CD4-positive, alpha-beta T cell (primary cell): ENCODE measurements around the gene SNX14. TPM values are rescaled to one million over a fixed set of nuclear protein-coding genes. Genes with fewer than 3 reads are reported as not detected.
A peak's percentile ranks its signal among the peaks of the same experiment; 100 is the strongest.

Experiments
- ATAC-seq: fragments of 200-7000 bp; cut with Tn5 transposase; one replicate; pipeline ENCODE4 v1.10.0; 2022; ENCODE audit warnings: mild to moderate bottlenecking; ENCODE audit not compliant: poor library complexity
- CTCF ChIA-PET: fragments of 350-600 bp; sonication (Branson Sonifier 250); formaldehyde crosslinking; loops from one replicate; lab custom pipeline; 2021; ENCODE audit warnings: antibody characterized with exemption, inconsistent platforms; lab: Charles Lee
- POLR2A ChIA-PET: fragments of 350-600 bp; sonication (Branson Sonifier 250); formaldehyde crosslinking; loops from one replicate; lab custom pipeline; 2021; ENCODE audit warnings: antibody characterized with exemption, inconsistent platforms; lab: Charles Lee
- DNase-seq, 14 experiments: peaks; one replicate each; pipeline ENCODE4 v3.0.0-alpha.2; 2013 to 2020; ENCODE audit warnings: mixed read lengths in 2 of 14
- H3K27ac ChIP-seq, 2 donors: one replicate each; pipeline versions ENCODE4 v1.5.1 to v1.7.0; 2013; ENCODE audit warnings: low read length in 2 of 2, low read depth in 1 of 2, mild to moderate bottlenecking in 1 of 2
- H3K27me3 ChIP-seq, 2 experiments: 1 replicate in 1 of 2; 2 replicates in 1 of 2; pipeline versions ENCODE4 v1.6.1 to v1.7.0; 2013; ENCODE audit warnings: low read length in 2 of 2, control low read depth in 1 of 2, mild to moderate bottlenecking in 1 of 2, moderate library complexity in 1 of 2; ENCODE audit not compliant: insufficient read depth in 2 of 2, control insufficient read depth in 1 of 2
- H3K36me3 ChIP-seq: one replicate; pipeline ENCODE4 v1.6.1; 2013; ENCODE audit warnings: low read length, control low read depth; ENCODE audit not compliant: insufficient read depth
- H3K4me1 ChIP-seq: one replicate; pipeline ENCODE4 v1.6.1; 2013; ENCODE audit warnings: low read length, control low read depth; ENCODE audit not compliant: insufficient read depth
- H3K4me3 ChIP-seq: one replicate; pipeline ENCODE4 v1.5.1; 2013; ENCODE audit warnings: mild to moderate bottlenecking, low read length, moderate library complexity
- H3K9me3 ChIP-seq, 2 experiments: 1 replicate in 1 of 2; 2 replicates in 1 of 2; pipeline versions ENCODE4 v1.6.1 to v1.7.0; 2013; ENCODE audit warnings: low read length in 2 of 2, mild to moderate bottlenecking in 2 of 2, control low read depth in 1 of 2, moderate library complexity in 1 of 2; ENCODE audit not compliant: control insufficient read depth in 1 of 2, insufficient read depth in 1 of 2
- H3K27ac Mint-ChIP-seq: one replicate; pipeline ENCODE4 v1.8.0; 2020; ENCODE audit warnings: mixed read lengths
- H3K27me3 Mint-ChIP-seq: one replicate; pipeline ENCODE4 v1.8.0; 2021; ENCODE audit warnings: mixed read lengths
- H3K36me3 Mint-ChIP-seq: one replicate; pipeline ENCODE4 v1.8.0; 2021; ENCODE audit warnings: low read depth, mixed read lengths
- H3K4me1 Mint-ChIP-seq: one replicate; pipeline ENCODE4 v1.8.0; 2021; ENCODE audit warnings: low read depth, mixed read lengths
- H3K4me3 Mint-ChIP-seq: one replicate; pipeline ENCODE4 v1.8.0; 2020; ENCODE audit warnings: mild to moderate bottlenecking, mixed read lengths
- H3K9me3 Mint-ChIP-seq: one replicate; pipeline ENCODE4 v1.8.0; 2020; ENCODE audit warnings: mixed read lengths
- intact Hi-C, 2 experiments: fragments of 100-400 bp; cut with DNase I in 1 of 2; cut with micrococcal nuclease in 1 of 2; formaldehyde crosslinking; loops; one replicate each; pipeline versions ENCODE4 v1.15.1 to v1.9.0; 2023 to 2025; cut with DNase I, micrococcal nuclease
- total RNA-seq, 174 experiments: library from RNA in 2 of 174; stranded (reverse) in 2 of 174; gene quantifications; one replicate each; pipeline ENCODE4 v1.2.3 and lab custom pipeline; 2021 to 2026
- TF ChIP-seq, protein P1 (sequence below): fragments of 200-600 bp; IDR thresholded peaks from one replicate; pipeline ENCODE4 v1.8.0; 2022; ENCODE audit warnings: antibody characterized with exemption, mild to moderate bottlenecking

SNX14 gene
- total RNA-seq, 2 experiments from 2014 or later, result 30.8 to 31.5 TPM

DNA sequence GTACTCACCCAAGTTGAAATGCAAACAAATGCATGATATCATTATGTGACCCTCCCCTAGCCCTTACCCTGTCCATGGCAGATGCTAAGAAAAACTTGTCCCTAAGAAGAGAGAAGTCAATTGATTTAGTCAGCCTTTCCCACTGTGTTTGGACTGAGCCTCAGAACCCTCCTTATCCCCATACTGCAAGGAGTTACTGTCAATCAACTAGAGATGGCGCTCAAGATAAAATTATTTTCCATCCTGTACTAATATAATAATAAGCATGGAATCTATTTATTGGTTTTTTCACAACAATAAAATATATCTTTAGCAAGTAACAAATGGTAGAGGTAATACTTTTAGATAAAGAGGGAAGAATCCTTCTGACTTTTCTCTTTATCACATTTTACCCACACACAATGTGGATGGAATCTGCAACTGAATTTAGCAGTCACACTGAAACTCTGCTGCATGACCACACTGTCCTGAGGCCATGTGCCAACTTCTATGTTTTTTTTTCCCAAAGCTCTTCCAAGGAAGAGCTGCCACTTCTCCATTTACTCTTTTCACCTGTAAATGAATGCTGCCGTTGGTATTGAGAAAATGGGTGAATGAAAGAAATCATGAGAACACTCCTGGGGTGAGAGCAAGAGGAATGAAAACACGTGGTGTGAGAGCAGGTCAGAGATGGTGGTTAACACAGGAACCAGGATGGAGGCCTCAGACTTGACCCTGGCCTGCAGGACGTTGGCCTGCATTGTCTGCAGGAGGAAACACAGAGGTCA, 133.3 kb downstream of the SNX14 start:
- H3K4me1 ChIP-seq, result peaks cover 48% of the 10 kb centered on the region
- no peak for ATAC-seq
- H3K4me1 Mint-ChIP-seq, result peaks cover 54% of the 10 kb centered on the region
- no peaks in the 10 kb centered on the region for H3K27me3 Mint-ChIP-seq
- no peaks in the 10 kb centered on the region for H3K9me3 Mint-ChIP-seq
- no peak overlapping the region for H3K27ac ChIP-seq
- no peak overlapping the region for H3K4me3 Mint-ChIP-seq
- H3K36me3 Mint-ChIP-seq, result no peaks in the 10 kb centered on the region
- CTCF ChIA-PET, result no interaction called here
- no peak overlapping the region for H3K4me3 ChIP-seq
- intact Hi-C loops, result no loop called here
- no peaks in the 10 kb centered on the region for H3K9me3 ChIP-seq
- POLR2A ChIA-PET, result interaction anchor here (5.4 kb wide), 1 partner anchor 10 kb away, joined by 37 read pairs; the partner anchor contains the start of gene NT5E
- H3K36me3 ChIP-seq, result no peaks in the 10 kb centered on the region
- H3K27ac Mint-ChIP-seq, result peak overlapping the region; percentile 49
- TF ChIP-seq, protein P1, sequence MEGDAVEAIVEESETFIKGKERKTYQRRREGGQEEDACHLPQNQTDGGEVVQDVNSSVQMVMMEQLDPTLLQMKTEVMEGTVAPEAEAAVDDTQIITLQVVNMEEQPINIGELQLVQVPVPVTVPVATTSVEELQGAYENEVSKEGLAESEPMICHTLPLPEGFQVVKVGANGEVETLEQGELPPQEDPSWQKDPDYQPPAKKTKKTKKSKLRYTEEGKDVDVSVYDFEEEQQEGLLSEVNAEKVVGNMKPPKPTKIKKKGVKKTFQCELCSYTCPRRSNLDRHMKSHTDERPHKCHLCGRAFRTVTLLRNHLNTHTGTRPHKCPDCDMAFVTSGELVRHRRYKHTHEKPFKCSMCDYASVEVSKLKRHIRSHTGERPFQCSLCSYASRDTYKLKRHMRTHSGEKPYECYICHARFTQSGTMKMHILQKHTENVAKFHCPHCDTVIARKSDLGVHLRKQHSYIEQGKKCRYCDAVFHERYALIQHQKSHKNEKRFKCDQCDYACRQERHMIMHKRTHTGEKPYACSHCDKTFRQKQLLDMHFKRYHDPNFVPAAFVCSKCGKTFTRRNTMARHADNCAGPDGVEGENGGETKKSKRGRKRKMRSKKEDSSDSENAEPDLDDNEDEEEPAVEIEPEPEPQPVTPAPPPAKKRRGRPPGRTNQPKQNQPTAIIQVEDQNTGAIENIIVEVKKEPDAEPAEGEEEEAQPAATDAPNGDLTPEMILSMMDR, result no peak
- no peak for DNase-seq
- H3K27me3 ChIP-seq, result peaks cover 0 to 4% of the 10 kb centered on the region in 2 experiments

DNA sequence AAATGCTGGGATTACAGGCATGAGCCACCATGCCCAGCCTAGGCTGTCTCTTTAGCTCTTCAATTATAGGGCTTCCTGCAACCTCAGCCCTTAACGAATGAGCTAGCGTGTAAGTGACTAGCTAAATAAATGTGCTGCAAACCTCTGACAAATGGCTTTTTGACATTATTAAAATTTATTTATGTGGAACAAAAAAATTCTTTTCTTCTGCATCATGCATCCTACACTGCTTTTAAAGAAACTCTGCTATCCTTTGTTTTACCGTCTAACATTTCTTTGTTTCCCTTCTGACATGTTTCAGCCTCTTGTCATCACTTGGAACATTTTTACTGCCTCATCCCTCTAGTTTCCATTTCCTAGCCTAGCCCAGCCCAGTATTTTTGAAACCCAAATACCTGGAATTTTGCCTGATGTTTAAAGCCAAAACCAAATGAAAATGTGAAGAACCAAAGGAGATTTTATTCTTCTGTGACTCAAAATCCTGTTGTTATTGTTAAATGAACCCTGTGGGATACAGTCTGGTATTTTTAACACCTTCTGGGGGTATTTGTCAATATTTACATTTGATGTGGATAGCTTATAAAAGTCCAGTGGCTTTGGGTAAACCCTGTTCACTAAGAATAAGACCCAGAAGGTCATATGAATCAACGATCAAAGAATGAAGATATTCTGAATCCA, 134.3 kb downstream of the SNX14 start:
- Histone ChIP-seq H3K9me3 (no peaks in the 10 kb centered on the region), H3K27me3 (peaks cover 0 to 10% of the 10 kb centered on the region in 2 experiments), H3K4me1 (peaks cover 41% of the 10 kb centered on the region), H3K27ac (no peak overlapping the region), H3K36me3 (no peaks in the 10 kb centered on the region), H3K4me3 (no peak overlapping the region)
- H3K27me3 Mint-ChIP-seq, result peaks cover under 1% of the 10 kb centered on the region
- H3K27ac Mint-ChIP-seq, result peak overlapping the region; percentile 50
- TF ChIP-seq, protein P1, result no peak
- DNase-seq, result no peak
- no peak for ATAC-seq
- CTCF ChIA-PET, result interaction anchor here (1.2 kb wide), 1 partner anchor 23 kb away, joined by 3 read pairs; no protein-coding TSS in a partner anchor
- intact Hi-C loops, result no loop called here
- H3K4me1 Mint-ChIP-seq, result peaks cover 45% of the 10 kb centered on the region
- H3K36me3 Mint-ChIP-seq, result no peaks in the 10 kb centered on the region
- POLR2A ChIA-PET, result interaction anchor here (2.2 kb wide), 1 partner anchor 10 kb away, joined by 9 read pairs; the partner anchor contains the start of gene NT5E
- no peaks in the 10 kb centered on the region for H3K9me3 Mint-ChIP-seq
- H3K4me3 Mint-ChIP-seq, result no peak overlapping the region

DNA sequence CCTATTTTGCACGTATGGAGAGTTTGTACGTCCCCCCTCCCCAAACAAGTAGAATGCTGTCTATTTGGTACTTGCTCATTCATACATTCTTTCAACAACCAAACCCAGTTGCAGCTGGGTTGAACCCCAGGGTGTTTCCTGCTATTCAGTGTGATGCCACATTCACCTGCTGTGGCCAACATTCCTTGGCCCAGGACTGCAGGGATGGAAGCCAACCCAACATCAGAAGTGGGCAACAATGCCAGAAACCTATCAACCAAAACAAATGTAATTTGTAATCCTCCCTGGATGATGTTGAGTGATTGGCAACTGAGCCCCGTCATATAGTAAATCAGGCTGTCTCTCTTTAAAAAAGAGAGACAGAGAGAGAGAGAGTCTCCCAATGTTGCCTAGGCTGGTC, 134.9 kb downstream of the SNX14 start:
- Histone ChIP-seq H3K36me3 (no peaks in the 10 kb centered on the region), H3K27me3 (peaks cover 0 to 10% of the 10 kb centered on the region in 2 experiments), H3K9me3 (no peaks in the 10 kb centered on the region), H3K27ac (no peak overlapping the region), H3K4me1 (peaks cover 39% of the 10 kb centered on the region), H3K4me3 (no peak overlapping the region)
- Mint-ChIP-seq H3K9me3 (no peaks in the 10 kb centered on the region), H3K27ac (no peak overlapping the region), H3K27me3 (peaks cover 6% of the 10 kb centered on the region), H3K4me3 (no peak overlapping the region), H3K4me1 (peaks cover 46% of the 10 kb centered on the region), H3K36me3 (no peaks in the 10 kb centered on the region)
- POLR2A ChIA-PET, result interaction anchor here (2.2 kb wide), 1 partner anchor 9 kb away, joined by 9 read pairs; the partner anchor contains the start of gene NT5E
- no peak for ATAC-seq
- intact Hi-C loops, result no loop called here
- CTCF ChIA-PET, result interaction anchor here (1.2 kb wide), 1 partner anchor 24 kb away, joined by 3 read pairs; no protein-coding TSS in a partner anchor
- TF ChIP-seq, protein P1, result no peak
- no peak for DNase-seq
